IPS-15b (cell line): ENCODE data around the gene RBM18.

ENCODE experiments used
- H3K27me3 ChIP-seq: one replicate; pipeline ENCODE4 v1.6.1; 2013; ENCODE audit warnings: low read length; ENCODE audit not compliant: control insufficient read depth, insufficient read depth
- H3K36me3 ChIP-seq: one replicate; pipeline ENCODE4 v1.6.1; 2013; ENCODE audit warnings: low read length; ENCODE audit not compliant: control insufficient read depth, insufficient read depth
- H3K4me1 ChIP-seq: one replicate; pipeline ENCODE4 v1.6.1; 2013; ENCODE audit warnings: mild to moderate bottlenecking, low read length; ENCODE audit not compliant: control insufficient read depth, insufficient read depth
- H3K4me3 ChIP-seq: one replicate; pipeline ENCODE4 v1.5.1; 2013; ENCODE audit warnings: low read depth, low read length
- H3K9ac ChIP-seq: one replicate; pipeline ENCODE4 v1.6.1; 2013; ENCODE audit warnings: low read depth, mild to moderate bottlenecking, low read length
- H3K9me3 ChIP-seq: one replicate; pipeline ENCODE4 v1.6.1; 2013; ENCODE audit warnings: mild to moderate bottlenecking, low read length; ENCODE audit not compliant: control insufficient read depth, insufficient read depth

The RBM18 gene

DNA sequence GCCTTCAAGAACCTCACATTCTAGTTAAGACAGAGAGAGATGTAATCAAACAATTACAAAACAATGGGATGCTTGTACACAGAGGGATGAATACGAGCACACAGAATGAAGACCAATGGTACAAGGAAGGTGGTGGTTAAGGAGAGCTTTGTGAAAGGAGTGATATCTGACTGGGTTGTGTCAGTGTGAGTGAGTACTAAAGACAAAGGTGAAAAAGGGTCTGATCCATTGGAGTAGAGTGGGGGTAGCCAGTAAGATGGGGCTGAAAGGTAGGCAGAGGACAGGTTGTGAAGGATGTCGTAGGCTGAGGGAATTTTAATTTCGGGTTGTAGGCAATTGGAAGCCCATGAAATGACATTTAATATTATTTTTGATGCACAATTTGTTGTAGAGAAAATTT is 9.9 kb downstream of the RBM18 start:
- H3K9ac ChIP-seq, result no peak overlapping the region
- no peaks in the 10 kb centered on the region for H3K9me3 ChIP-seq
- no peak overlapping the region for H3K4me3 ChIP-seq
- no peaks in the 10 kb centered on the region for H3K27me3 ChIP-seq
- no peaks in the 10 kb centered on the region for H3K4me1 ChIP-seq
- peaks cover 8% of the 10 kb centered on the region for H3K36me3 ChIP-seq

DNA sequence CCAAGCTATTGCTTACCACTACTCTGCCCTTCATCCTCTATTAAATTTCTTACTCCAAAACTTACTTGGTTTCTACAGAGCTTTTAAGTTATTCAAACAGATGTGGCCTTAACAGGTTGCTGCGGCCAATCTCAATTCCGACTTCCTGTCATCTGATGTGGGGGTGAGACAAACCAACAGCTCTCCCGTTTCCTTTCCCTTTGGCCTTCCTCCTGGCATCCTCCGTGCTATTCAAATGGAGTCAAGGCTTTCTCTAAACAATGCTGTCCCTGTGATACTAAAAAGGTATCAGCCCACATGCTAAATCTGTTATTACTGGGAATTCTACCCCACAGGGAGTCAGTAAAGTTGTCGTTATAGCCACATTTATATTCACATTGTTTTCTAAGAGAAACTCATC is 11.8 kb downstream of the RBM18 start:
- no peak overlapping the region for H3K4me3 ChIP-seq
- no peak overlapping the region for H3K9ac ChIP-seq
- H3K9me3 ChIP-seq, result no peaks in the 10 kb centered on the region
- H3K27me3 ChIP-seq, result no peaks in the 10 kb centered on the region
- H3K36me3 ChIP-seq, result peaks cover 8% of the 10 kb centered on the region
- H3K4me1 ChIP-seq, result no peaks in the 10 kb centered on the region

DNA sequence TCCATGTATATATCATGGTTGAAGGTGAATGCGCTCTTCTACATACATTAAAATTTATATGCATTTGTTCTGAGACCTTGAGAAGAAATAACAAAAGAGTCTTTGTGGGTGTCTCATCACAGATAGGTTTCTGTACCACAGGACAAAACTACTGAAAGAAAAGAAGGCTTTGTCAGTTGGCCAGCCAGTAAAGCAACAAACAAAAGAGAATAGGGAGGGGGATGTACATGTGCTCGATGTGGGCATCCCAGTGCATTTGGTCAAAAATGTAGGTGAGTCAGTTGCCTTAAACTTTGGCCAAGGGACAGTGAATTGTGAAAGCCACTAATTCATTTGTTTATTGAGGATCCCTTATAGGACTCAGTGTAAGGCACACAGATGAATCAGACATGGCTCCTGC is 13.3 kb downstream of the RBM18 start:
- H3K36me3 ChIP-seq, result peaks cover 8% of the 10 kb centered on the region

DNA sequence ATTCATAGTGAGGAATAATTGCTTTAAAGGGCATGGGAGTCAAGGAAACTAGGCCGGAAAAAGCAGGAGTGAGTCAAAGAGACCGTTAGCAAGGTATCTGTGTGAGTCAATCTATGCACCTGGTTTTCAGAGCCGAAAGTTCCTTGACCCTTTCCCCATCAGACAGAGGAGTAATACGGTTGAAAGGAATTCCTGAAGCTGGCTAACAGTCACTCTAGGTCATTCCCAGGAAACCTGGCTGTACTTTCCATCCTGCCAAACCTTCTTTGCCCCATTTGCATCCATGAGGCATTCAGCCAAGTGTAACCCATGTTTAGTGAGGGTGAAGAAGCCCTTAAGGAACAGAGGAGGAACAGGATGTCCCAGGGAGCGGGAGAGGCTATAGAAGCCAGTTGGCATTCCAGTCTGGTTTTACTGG is 16.2 kb downstream of the RBM18 start:
- H3K9me3 ChIP-seq, result no peaks in the 10 kb centered on the region
- H3K9ac ChIP-seq, result no peak overlapping the region
- H3K27me3 ChIP-seq, result no peaks in the 10 kb centered on the region
- no peak overlapping the region for H3K4me3 ChIP-seq
- no peaks in the 10 kb centered on the region for H3K4me1 ChIP-seq
- H3K36me3 ChIP-seq, result peaks cover 8% of the 10 kb centered on the region

More for the DNA sequence above, 13.3 kb downstream of the RBM18 start:
- Histone ChIP-seq H3K9me3 (no peaks in the 10 kb centered on the region), H3K27me3 (no peaks in the 10 kb centered on the region), H3K4me3 (no peak overlapping the region), H3K9ac (no peak overlapping the region), H3K4me1 (no peaks in the 10 kb centered on the region)

DNA sequence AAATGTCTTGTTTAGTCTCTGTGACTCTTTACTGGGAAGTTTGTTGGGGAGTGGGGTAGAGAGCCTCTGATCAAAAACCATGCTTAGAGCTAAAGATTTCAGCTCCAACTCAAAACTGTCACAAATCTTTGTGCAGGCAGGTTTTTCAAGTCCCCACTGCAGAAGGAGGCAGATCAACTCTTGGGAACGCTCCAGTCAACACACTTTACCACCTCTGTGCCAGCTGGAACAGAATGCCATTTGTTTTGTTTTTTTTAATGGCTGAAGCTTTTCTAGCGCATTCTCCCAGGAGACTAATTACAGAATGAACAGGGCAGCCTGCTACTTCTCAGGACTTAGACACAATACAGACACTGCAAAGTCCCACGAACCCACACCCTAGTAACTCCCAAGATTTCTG is 18.0 kb downstream of the RBM18 start:
- Histone ChIP-seq H3K27me3 (no peaks in the 10 kb centered on the region), H3K9me3 (no peaks in the 10 kb centered on the region), H3K9ac (no peak overlapping the region), H3K4me3 (no peak overlapping the region), H3K4me1 (no peaks in the 10 kb centered on the region), H3K36me3 (peaks cover 6% of the 10 kb centered on the region)

DNA sequence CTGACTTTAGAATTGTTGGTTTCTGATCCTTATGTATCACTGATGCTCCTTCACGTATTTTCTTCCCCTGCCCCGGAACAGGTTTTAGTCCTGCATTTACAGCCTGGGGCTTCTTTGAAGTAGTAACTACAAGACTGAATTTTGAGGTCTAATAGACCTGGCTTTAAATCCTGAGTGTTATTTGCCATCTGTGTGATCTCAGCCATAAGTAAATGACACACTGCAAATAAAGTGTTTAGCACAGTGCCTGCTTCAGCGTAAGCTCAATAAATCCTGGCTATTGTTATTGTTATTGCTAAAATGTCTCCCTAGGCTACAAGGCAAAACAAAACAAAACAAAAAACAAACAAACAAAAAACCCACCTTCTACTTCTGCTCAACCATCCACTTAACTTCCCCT is 20.3 kb downstream of the RBM18 start:
- Histone ChIP-seq H3K9me3 (no peaks in the 10 kb centered on the region), H3K9ac (no peak overlapping the region), H3K4me1 (no peaks in the 10 kb centered on the region), H3K36me3 (no peaks in the 10 kb centered on the region), H3K27me3 (no peaks in the 10 kb centered on the region), H3K4me3 (no peak overlapping the region)

DNA sequence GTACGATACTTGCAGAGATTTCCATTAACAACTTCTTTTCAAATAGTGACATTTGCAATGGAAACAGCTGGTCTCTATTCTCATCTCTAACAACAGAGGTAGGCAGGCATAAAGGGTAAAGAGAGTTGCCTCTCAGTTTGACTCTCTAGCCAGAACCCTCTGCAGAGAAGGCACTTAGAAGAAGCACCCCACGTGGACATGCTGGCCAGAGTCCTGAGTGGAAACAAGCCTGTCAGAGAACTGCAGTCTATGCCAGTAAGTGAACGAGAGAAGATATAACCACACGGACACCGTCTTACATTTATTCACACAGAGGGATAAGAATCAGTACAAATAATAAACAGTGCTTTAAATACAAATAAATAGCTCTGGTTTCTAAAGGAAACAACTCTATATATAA is 24.9 kb downstream of the RBM18 start:
- no peaks in the 10 kb centered on the region for H3K9me3 ChIP-seq
- no peaks in the 10 kb centered on the region for H3K27me3 ChIP-seq
- no peak overlapping the region for H3K4me3 ChIP-seq
- H3K9ac ChIP-seq, result no peak overlapping the region
- H3K4me1 ChIP-seq, result no peaks in the 10 kb centered on the region
- no peaks in the 10 kb centered on the region for H3K36me3 ChIP-seq

DNA sequence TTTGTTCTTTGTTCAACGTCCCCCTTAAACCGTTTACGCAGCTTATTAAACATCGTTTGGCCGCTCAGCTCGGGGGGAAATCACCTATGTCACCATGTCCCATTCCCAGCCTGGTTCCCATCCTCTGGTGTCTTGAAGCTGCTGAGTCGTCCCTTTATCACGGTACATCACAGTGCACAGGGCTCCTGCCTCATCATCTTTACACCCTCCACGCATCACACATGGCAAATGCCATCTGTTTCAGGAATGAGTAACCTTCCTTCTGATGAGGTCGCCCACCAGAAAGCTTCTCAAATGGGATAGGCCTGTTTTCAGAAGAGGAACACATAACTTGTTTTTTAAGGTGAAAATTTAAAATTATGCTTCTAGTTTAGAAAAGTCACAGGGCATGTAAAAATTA is 28.0 kb downstream of the RBM18 start:
- H3K4me3 ChIP-seq, result no peak overlapping the region
- H3K9ac ChIP-seq, result no peak overlapping the region
- no peaks in the 10 kb centered on the region for H3K36me3 ChIP-seq
- no peaks in the 10 kb centered on the region for H3K9me3 ChIP-seq
- H3K4me1 ChIP-seq, result no peaks in the 10 kb centered on the region
- H3K27me3 ChIP-seq, result peaks cover 20% of the 10 kb centered on the region

DNA sequence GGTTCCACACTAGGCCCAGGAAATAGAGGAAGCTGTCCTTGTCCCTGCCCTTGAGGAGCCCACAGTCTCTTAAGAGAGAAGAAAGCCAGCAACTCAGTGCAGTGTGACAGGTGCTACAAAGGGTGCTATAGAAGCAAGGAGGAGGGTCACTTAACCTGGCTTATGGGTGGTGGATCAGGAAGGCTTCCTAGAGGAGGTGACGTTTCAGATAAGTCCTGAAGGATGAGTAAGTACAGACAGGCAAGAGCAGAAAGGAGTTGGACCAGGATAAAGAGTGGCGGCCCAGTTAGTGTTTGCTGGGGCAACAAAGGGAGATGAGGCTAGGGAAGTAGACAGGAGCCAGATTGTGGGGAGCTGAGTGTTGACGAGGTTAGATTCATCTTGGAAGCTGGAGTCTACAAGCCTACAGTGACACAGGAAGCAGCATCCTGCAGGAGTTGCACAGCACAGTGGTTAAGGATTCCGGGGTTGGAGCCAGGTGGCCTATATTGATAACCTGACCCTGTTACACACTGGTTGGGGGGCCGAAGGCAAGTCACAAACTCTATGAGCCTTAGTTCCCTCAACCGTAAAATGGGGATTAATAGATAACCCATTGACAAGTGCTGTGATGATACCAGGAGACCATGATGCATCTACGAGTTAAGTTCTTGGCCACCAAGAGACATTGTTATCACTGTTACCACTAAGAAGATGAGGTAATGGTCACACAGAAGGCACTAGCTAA is 30.5 kb downstream of the RBM18 start:
- H3K4me1 ChIP-seq, result peaks cover under 1% of the 10 kb centered on the region
- H3K27me3 ChIP-seq, result peaks cover 45% of the 10 kb centered on the region
- no peaks in the 10 kb centered on the region for H3K9me3 ChIP-seq
- H3K4me3 ChIP-seq, result no peak overlapping the region
- H3K36me3 ChIP-seq, result no peaks in the 10 kb centered on the region
- H3K9ac ChIP-seq, result no peak overlapping the region

DNA sequence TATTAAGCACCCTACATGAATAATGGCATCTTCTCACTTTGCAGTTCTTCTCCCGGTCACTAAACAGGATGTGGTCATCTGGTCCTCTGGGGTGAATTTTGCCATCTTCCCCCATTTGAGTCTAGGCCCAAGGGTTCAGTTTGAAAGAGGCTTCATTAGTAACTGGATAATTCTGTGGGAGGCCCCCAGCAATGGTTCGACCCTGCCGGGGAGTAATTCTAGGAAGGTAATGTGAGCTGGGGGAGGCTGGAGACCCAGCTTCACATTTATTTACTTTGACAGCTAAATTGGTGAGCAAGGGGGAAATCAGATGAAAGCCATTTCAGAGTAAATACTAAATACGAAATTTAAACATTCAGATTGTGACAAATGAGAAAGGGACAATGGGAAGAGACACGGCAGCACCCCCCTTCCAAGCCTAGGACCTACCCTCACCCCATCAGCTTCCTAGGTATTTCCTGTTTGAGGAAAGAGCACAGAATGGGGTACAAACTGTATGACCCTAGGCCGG is 31.8 kb downstream of the RBM18 start:
- peaks cover 3% of the 10 kb centered on the region for H3K4me1 ChIP-seq
- no peaks in the 10 kb centered on the region for H3K36me3 ChIP-seq
- H3K27me3 ChIP-seq, result peaks cover 57% of the 10 kb centered on the region
- no peak overlapping the region for H3K9ac ChIP-seq
- no peaks in the 10 kb centered on the region for H3K9me3 ChIP-seq
- no peak overlapping the region for H3K4me3 ChIP-seq

DNA sequence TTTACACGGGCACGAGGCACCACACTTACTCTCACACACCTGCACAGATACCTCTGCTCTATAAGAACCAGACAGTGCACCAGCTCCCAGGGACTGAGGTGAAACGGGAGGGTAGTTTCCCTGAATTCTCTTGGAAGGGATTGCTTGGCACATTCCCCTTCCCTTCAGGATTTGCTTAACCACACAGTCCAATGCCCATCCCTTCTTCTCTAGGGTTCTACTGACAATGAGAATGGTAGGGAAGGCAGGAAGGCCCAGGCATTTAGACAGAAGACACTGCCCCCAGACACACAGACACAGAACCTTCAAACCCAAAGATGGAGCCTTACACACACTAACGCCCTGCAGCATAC is 35.2 kb downstream of the RBM18 start:
- peaks cover 88% of the 10 kb centered on the region for H3K27me3 ChIP-seq
- H3K4me1 ChIP-seq, result peaks cover 6% of the 10 kb centered on the region
- H3K4me3 ChIP-seq, result peak overlapping the region; percentile 41

DNA sequence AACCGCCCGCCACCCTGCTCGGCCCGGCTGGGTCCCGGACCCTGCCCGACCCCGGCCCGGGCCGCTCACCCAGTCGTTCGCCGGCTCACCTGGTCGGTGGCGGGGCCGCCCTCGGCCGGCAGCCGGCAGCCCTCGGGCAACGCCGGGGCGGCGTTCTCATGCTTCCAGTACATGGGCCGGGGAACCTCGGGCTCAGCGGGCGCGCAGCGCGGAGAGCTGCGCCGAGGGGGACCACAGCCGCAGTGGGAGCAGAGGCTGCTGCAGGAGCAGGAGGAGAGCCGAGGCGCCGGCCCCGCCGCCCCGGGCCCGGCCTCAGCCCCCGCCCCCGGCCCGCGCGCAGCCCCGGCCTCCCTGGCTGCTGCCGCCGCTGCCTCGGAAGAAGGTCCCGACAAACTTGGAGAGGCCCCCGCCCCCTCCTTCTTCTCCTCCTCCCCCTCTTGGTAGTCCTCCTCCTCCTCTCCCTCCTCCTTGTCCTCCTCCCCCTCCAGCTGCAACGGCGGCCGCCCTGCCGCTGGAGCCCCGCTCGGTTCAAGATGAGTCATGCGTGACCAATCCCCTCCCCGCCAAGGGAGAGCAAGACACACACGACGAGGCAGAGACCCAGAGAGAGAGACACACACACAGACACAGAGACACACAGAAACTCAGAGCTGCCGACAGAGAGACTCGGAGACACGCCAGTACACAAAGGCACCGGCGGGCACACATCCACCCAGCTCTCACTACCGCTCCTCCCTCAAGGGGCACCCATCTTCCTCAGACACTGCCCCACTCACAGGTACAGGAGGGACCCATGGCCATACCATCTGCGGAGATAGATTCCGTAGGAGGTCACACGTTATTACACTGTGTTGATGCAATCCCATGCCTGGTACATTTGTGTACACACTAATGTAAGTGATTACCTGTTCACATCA is 35.8 kb downstream of the RBM18 start, which contains the start of gene LHX6:
Gene LHX6 (minus strand): TSS at position 390 of the 917 bp plus-strand sequence. CDS start 217 bp downstream, at position 173.
- Histone ChIP-seq H3K36me3 (no peaks in the 10 kb centered on the region), H3K9ac (no peak within 1 kb of the TSS), H3K4me3 (peak within 1 kb of the TSS; percentile 41), H3K9me3 (no peaks in the 10 kb centered on the region), H3K27me3 (peaks cover 89% of the 10 kb centered on the region), H3K4me1 (peaks cover 6% of the 10 kb centered on the region)

More for the DNA sequence above, 35.2 kb downstream of the RBM18 start:
- Histone ChIP-seq H3K36me3 (no peaks in the 10 kb centered on the region), H3K9me3 (no peaks in the 10 kb centered on the region), H3K9ac (no peak overlapping the region)
